CD4-positive, alpha-beta T cell treated with Interleukin-6 at 100 ng/mL for 8 hours (primary cell): ENCODE data around the gene CDH5.

ENCODE experiments used
- DNase-seq: peaks from one replicate; pipeline ENCODE4 v3.0.0-alpha.2; 2020; ENCODE audit warnings: mixed read lengths, low spot score

Gene CDH5

DNA sequence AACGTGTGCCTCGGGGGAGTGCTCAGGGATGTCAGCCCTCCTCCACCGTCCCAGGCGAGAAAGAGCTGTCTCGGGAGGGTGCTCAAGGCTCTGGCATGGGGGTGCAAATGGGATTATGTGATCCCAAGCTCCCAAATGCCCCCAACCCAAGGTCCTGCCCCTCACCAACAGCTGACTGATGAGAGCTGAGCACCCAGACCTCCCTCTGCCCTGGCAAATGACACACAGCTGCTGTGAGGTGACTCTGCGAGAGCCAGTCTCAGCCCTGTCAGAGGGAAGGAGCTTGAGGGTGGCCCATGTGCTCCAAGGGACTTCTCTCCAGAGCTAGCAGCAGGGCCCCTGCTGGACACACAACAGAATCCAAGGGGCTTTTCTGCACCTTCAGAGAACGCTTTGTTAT is 7.7 kb downstream of the CDH5 start:
- no peak for DNase-seq

DNA sequence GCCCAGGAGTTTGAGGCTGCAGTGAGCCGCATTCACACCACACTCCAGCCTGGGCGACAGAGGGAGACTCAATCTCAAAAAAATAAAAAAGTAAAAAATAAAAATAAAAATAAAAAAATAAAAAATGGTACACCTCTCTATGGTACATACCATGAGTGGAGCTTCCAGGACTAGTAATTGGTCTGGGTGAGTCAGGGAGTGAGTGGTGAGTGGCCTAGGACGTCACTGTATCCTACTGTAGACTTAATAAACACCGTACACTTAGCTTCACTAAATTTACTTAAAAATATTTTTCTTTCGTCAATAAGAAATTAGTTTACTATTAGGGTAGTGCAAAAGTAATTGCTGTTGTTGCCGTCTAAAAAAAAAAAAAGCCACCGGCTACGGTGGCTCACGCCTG is 9.0 kb downstream of the CDH5 start:
- no peak for DNase-seq

DNA sequence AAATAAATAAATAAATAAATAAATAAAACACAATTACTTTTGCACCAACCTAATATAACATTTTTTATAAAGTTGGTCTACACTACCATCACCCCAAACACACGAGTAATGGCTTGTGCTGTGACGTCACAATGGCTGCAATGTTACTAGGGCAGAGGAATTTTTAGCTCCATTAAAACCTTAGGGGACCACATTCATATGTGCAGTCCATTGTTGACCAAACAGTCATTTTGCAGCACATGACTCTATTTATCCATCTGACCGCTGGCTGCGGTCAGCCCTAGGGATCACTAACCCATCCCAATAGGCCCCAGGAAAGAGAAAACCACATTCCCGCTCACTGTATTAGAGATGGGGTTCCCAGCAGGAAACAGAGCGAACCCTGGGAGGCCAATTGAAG is 9.6 kb downstream of the CDH5 start:
- no peak for DNase-seq

DNA sequence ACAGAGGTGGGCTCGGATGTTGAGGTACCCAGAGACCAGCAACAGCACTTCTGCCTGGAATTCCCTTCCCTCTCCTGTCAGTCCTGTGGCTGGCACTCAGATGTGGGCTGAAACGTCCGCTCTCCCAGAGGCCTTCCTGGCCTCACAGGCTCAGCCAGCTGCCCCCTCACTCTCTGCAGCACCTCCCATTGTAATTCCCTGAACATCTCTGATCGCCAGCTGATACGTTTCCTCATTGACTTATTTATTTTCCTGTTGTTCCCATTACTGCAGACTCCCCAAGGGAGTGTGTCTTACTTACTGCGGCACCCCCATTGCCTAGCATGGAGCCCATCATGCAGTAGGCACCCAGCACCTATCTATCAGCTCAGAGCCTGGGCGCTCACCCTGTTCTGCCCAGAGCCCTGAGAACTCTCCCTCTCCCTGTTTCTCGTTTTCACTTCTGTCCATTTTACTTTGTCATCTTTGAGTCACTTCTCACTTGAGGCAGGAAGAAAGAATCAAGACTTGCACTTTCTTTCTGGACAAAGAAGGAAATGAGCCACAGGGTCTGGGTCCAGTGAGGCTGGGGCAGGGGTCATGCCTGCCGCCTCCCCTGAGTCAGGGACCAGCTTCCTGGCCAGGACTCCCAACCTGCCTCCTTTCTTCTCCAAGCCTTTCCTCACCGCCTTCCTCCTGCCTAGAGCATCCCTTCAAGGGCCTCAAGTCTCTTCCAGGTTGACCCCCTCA is 10.2 kb downstream of the CDH5 start:
- DNase-seq, result no peak

DNA sequence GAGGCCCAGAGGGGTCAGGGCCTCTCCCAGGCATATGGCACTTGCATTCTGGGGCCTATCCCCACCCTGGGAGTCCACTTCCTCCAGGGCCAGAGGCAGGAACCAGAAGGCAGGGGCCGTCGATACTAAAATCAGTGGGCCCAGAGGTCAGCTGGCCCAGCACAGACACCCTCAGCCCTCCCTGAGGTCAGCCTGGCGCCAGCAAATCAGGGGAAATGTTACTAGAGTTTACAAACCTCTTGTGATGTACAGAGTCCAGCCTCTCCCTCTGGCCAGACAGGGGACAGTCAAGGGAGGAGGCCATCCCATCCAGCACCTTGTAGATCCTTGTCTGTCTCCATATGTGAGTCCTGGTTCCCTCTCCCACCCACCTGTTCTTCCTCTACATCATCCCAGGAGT is 10.8 kb downstream of the CDH5 start:
- DNase-seq, result no peak

DNA sequence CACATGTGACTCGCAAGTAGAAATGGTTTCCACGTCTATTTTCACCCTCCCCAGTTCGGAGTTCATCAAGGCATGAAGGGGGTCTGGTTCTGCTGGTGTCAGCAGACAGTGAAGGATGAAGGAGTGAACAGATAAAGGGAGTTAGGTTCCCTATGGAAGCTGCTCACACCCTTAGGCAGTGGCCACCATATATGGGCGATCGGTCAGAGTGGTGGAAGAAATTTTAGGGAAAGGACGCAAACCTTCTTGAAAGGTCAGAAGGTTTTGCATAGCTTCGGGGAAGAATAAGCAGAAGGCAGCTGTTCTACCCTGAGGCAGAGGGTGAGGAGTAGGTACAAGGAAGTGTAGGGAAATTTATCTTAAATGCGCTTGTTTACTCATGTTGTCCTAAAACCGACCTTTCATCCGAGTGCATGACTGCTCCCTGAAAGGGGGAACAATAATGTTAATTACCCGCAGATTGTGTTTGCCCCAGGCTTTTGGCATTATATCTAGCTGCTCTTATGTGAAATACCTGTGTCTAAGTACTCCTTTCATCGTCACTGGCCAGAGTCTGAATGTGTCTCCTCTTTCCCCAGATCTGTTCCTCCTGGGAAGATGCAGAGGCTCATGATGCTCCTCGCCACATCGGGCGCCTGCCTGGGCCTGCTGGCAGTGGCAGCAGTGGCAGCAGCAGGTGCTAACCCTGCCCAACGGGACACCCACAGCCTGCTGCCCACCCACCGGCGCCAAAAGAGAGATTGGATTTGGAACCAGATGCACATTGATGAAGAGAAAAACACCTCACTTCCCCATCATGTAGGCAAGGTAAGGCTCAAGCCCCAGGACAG is 12.5 kb downstream of the CDH5 start:
- DNase-seq, result no peak

DNA sequence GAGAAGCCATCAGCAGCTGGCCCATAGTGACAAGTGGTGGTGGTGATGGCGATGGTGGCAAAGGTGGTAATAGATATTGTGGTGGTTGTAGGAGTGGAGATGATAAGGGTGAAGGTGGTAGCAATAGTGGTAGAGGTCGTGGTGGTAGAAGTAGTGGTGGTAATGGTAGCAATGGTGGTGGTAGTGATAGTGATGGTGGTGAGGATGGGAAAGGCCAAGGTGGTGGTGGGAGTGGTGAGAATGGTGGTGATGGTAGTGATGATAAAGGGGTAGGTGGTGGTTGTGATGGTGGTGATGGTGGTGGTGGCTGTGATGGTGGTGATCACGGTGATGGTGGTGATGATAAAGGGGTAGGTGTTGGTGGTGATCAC is 13.1 kb downstream of the CDH5 start:
- DNase-seq, result no peak

DNA sequence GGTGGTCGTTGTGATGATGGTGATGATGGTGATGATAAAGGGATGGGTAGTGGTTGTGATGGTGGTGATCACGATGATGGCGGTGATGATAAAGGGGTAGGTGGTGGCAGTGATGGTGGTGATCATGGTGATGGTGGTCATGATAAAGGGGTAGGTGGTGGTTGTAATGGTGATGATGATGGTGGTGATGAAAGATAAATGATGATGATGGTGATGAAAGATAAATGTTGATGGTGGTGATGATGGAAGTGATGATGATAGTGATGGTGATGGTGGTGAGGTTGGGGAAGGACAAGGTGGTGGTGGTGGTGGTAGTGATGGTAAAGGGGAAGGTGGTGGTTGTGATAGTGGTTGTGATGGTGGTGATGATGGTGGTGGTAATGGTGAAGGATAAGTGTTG is 13.9 kb downstream of the CDH5 start:
- DNase-seq, result no peak

DNA sequence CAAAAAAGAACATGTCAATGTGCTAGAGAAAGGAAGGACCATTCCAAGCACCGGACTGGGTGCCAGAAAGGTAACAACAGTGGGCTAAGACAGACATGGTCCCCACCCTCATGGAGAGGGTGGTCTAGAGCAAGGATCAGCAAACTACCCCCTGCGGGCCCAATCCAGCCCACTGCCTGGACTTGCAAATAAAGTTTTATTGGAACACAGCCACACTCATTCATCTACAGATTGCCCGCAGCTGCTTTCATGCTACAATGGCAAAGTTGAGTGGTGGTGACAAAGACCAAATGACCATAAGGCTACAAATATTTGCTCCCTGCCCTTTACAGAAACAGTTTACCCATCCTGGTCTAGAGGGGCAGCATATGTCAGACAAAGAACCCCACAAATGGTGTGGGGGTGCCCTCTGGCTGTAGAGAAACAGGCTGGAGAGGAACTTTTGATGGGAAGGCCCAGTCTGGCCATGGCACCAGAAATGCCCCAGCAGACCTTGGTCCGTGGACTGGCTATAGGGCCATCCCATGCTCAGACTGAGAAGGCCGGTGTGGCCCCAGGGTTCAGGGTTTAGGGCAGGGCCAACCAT is 15.2 kb downstream of the CDH5 start:
- no peak for DNase-seq

DNA sequence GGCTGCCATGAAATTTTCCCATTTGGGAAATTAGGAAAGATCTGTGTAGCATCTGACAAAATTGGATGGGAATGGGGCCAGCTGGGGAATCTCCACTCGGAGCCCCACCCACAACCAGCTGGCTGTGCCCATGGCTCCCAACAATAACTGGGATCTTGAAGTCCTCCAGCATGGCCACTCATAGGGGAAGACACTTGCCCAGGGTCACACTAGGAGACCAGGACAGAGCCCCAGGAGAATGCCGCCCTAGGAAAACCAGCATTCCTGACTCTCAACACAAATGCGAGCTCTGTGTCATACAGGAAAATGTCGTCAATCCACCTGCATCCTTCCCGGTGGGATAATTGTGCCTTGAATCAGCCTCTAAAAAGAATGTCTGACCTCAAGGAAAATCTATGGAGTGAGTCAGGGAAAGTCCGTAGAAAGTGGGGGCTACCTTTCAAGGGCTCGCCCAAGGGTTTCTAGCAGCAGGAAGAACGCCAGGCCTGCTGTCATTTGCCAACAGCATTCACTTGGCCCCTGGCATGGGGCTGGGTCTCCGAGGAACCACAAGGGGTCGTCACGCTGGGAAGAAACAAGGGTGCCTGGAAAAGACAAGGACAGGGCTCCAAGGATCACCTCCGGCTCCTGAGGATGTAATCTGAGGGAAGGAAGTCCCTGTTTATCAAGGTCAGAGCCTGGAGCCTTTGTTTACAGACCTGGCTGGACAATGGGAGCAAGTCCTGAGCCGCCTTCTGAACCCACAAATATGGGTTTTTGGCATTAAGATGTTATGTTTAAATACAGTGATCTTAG is 15.9 kb downstream of the CDH5 start:
- DNase-seq, result no peak

DNA sequence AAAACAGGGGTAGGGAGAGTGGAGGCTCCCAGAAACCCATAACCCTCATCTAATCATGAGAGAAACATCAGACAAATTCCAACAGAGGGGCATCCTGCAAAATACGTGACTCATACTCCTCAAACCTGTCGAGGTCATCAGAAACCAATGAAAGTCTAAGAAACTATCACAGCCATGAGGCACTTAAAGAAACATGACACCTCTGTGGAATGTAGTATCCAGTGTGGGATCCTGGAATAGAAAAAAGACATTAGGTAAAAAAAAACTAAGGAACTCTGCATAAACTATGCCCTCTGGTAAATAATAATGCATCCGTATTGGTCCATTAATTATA is 16.4 kb downstream of the CDH5 start:
- no peak for DNase-seq

DNA sequence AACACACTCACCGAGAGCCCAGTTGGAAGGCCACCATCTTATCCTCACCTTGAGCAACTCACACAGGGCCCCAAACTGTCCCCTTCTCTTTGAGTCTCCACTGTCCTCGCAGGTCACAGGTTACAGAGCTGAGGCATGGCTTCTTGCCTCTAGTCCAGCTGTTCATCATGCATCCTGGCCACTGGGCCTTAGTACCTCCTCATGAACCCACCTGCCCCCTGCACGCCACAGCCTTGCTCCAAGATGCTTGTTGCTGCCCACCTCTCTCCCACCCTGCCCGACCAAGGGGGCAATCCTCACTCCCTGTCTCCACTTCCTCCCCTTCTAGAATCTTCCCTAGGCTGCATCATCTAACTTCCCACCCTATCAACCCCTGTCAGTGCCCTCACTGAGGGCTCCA is 17.1 kb downstream of the CDH5 start:
- no peak for DNase-seq

DNA sequence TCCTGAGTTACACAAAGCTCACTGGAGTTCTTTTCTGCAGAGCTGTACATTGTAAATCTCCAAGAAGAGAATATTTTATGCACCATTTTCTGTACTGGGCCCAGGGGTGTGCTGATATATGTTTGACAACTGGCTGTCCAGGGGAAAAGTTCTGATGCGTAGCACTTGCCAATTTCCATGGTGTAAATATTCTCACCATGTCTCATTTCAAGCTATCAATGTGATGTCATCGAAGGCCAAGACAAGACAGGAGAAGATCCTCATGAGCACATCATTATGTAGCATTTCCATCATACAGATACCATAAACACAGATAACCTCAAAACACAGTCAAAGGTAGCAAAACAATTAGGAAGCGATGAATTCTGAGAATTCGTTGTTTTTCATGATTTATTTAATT is 18.9 kb downstream of the CDH5 start:
- DNase-seq, result no peak

DNA sequence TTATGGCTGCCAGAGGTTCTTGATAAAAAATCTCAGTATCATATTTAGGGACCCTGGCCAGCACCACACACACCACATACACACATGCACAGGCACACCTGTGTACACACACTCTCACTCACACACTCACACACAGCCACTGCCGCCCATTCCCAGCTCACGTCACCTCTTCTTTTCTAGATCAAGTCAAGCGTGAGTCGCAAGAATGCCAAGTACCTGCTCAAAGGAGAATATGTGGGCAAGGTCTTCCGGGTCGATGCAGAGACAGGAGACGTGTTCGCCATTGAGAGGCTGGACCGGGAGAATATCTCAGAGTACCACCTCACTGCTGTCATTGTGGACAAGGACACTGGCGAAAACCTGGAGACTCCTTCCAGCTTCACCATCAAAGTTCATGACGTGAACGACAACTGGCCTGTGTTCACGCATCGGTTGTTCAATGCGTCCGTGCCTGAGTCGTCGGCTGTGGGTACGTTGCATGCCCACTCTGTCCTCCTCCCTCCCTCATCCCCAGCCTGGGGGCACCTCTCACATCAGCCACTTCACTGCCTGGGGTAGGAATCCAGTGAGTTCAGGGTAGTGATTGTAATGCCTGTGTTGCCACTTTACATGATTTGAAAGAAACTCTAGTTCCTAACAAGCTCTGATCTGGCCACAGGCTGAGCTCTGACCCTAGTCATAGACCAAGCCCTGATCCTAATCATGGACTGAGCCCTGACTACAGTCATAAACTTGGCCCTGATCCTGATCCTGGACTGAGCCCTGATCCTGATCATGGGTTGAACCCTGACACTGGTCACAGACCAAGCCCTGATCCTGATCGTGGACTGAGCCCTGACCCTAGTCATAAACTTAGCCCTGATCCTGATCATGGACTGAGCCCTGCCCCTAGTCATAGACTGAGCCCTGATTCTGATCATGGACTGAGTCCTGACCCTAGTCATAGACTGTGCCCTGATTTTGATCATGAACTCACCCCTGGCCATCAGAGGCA is 20.4 kb downstream of the CDH5 start:
- DNase-seq, result no peak

DNA sequence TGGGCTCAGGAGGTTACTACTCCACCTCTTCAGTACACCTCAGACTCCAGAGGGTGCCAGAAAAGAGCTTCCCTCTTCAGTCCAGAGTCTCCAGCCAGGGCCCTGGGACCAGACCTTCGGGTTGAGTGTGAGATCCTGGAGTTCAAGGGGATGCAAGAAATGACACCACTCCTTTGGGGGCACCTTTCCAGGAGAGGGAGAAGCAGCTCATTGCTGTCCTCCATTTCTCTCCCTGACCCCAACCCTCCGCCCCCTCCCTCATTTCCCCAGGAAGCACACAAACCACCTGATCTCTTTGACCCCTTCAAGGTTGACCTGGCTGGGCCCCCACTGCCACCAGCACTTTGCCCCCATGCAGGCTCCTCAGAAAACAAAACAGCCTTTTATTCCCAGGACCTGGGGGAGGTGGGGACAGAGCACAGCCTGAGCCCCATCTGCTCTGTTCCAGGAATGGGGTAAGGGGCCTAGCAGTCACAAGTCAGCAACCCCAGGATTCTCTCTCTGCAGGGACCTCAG is 21.4 kb downstream of the CDH5 start:
- no peak for DNase-seq

DNA sequence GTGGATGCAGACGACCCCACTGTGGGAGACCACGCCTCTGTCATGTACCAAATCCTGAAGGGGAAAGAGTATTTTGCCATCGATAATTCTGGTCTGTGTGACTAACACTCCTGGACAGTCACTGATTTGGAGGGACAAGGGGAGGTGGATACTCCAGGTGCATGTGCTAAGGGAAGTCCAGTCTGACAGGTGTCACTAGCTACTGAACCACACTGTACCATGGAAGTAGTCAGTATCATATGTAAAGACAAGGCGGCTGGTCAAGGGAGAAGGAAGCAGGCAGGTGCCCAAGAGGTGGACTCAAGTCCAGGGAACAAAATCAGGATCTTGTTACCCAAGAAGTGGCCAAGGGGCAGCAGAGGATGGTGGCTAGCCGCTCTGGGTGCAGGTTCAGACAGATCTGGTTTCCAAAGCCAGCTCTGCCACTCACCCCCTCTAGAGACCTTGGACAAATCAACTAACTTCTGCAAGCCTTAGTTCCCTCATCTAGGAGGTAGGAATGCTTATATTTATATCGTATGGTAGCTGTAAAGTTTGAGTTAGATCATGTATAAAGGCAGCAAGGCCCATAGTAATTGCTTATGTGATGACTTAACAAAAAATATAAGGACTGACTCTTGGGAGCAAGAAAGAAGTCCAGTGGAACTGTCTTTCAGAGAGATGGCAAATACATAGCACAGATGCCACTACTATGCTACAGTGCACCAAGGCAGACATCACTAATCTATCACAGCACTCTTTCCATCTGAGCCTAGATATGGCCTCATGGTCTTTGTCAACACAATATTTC is 22.1 kb downstream of the CDH5 start:
- no peak for DNase-seq

DNA sequence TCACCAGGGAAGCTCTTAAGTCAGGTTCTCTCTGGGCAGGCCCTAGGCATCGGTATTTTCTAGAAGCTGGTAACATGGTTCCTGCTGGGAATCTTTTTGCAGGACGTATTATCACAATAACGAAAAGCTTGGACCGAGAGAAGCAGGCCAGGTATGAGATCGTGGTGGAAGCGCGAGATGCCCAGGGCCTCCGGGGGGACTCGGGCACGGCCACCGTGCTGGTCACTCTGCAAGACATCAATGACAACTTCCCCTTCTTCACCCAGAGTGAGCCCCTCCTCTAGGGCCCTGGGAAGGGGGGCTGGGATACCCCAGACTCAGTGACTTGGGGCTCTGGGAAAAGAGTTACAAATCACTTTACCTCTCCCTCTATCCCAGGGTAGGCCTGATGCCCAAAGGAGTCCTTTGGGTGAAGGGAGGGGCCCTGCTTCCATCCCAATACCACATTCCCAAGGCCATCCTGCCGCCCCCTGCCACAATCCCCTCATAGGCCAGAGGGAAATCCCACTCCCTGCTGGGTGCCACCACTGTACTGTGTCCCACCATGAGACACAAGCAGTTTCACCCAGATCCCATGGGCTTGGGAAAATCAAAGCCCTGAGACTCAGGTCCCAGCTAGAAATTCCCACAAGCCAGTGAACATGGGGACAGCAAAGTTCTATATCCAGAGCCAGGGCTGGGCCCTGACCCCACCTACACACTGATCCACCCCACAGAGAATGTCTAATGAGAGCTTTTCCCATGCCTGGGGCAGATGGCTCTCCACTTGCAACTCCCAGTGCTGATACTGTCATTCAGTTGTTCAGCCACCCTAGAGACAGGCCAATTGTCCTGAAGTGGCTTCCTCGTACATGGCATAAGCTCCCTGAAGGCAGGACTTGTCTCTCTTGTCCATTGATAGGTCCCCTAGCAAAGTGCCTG is 23.0 kb downstream of the CDH5 start:
- no peak for DNase-seq

DNA sequence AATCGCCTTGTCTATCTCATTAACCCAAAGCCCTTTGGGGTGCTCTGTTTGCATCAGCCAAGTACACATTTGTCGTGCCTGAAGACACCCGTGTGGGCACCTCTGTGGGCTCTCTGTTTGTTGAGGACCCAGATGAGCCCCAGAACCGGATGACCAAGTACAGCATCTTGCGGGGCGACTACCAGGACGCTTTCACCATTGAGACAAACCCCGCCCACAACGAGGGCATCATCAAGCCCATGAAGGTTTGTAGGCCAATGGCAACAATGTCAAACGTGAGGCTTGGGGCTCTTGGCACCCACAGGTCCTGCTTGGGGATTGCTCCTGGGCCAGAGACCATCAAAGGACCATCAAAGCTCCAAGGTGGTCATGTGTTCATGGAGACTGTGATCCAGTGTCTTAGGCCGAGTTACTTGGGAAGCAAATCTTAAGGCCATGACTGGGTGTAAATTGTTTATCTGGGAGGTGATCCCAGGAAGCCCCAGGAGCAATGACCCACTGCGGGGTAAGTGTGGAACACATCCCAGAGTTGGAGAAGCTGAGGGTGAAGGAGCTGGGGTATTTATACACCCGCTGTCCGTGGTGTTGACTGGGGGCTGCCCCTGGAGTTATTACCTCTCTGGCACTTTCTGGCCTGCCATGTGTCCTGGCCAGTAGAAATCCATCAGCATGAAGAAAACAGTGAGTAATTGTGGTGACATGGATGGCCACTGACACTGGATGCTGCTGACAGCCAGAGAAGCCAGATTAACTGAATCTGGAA is 24.0 kb downstream of the CDH5 start:
- no peak for DNase-seq
